Neural cell (in vitro differentiated cells): ENCODE measurements around the gene EXOC6B. TPM values are rescaled to one million over a fixed set of nuclear protein-coding genes. Genes with fewer than 3 reads are reported as not detected.

Source experiments
- H2AFZ ChIP-seq: fragments of 200-600, 300-800 bp; sonication (generic), shearing (Covaris generic); 2 replicates; pipeline ENCODE4 v1.6.0; 2014; ENCODE audit warnings: low read depth, mild to moderate bottlenecking, antibody characterized with exemption, low read length, moderate library complexity
- H3F3A ChIP-seq: fragments of 200-600 bp; shearing (Covaris generic); 2 replicates; pipeline ENCODE4 v1.6.1; 2016; ENCODE audit warnings: mild to moderate bottlenecking, moderate library complexity, mixed read lengths, antibody characterized with exemption, low read length; ENCODE audit not compliant: insufficient read depth, poor library complexity, severe bottlenecking
- H3K27ac ChIP-seq: fragments of 200-600, 300-800 bp; sonication (generic), shearing (Covaris generic); 2 replicates; pipeline ENCODE4 v1.5.1; 2014; ENCODE audit warnings: mild to moderate bottlenecking, low read length, moderate library complexity
- H3K27me3 ChIP-seq: fragments of 300-800, 200-600 bp; sonication (generic), shearing (Covaris generic); 2 replicates; pipeline ENCODE4 v1.6.0; 2014; ENCODE audit warnings: mild to moderate bottlenecking, low read depth, low read length, moderate library complexity; ENCODE audit not compliant: insufficient read depth
- H3K36me3 ChIP-seq: fragments of 300-800, 200-600 bp; sonication (generic), shearing (Covaris generic); 2 replicates; pipeline ENCODE4 v1.5.1; 2014; ENCODE audit warnings: mild to moderate bottlenecking, antibody characterized with exemption, low read length, moderate library complexity; ENCODE audit not compliant: insufficient read depth
- H3K4me2 ChIP-seq: fragments of 300-800, 200-600 bp; sonication (generic), shearing (Covaris generic); 2 replicates; pipeline ENCODE4 v1.6.0; 2014; ENCODE audit warnings: mild to moderate bottlenecking, low read length
- H3K4me3 ChIP-seq: fragments of 300-800, 200-600 bp; sonication (generic), shearing (Covaris generic); 2 replicates; pipeline ENCODE4 v1.5.1; 2014; ENCODE audit warnings: mild to moderate bottlenecking, low read length, moderate library complexity
- H3K79me2 ChIP-seq: fragments of 200-600 bp; shearing (Covaris generic); replicated peaks from 2 replicates; pipeline ENCODE4 v1.6.0; 2014; ENCODE audit warnings: mild to moderate bottlenecking, low read length, moderate library complexity; ENCODE audit not compliant: insufficient read depth
- H3K9ac ChIP-seq: fragments of 300-800, 200-600 bp; sonication (generic), shearing (Covaris generic); 2 replicates; pipeline ENCODE4 v1.6.1; 2016; ENCODE audit warnings: mild to moderate bottlenecking, low read length, mixed read lengths
- H3K9me2 ChIP-seq: fragments of 200-600 bp; shearing (Covaris generic); 2 replicates; pipeline ENCODE4 v1.6.1; 2016; ENCODE audit warnings: mild to moderate bottlenecking, low read length, mixed read lengths; ENCODE audit not compliant: insufficient read depth
- H3K9me3 ChIP-seq: fragments of 200-600, 300-800 bp; sonication (generic), shearing (Covaris generic); 2 replicates; pipeline ENCODE4 v1.6.1; 2016; ENCODE audit warnings: mild to moderate bottlenecking, mixed run types, low read length, moderate library complexity, mixed read lengths
- H4K20me1 ChIP-seq: fragments of 200-600 bp; shearing (Covaris generic); 2 replicates; pipeline ENCODE4 v1.6.1; 2016; ENCODE audit warnings: mild to moderate bottlenecking, mixed run types; ENCODE audit not compliant: insufficient read depth
- EP300 ChIP-seq: fragments of 450-650 bp; conservative IDR thresholded peaks from 2 replicates; pipeline ENCODE4 v1.6.1; 2014; ENCODE audit warnings: antibody characterized with exemption, mild to moderate bottlenecking, moderate library complexity; ENCODE audit not compliant: poor library complexity, severe bottlenecking
- EZH2 ChIP-seq: fragments of 200-600, 300-800 bp; shearing (Covaris generic), sonication (generic); IDR thresholded peaks from 2 replicates; pipeline ENCODE4 v1.6.1; 2014; ENCODE audit warnings: antibody characterized with exemption, low read length, borderline replicate concordance, mild to moderate bottlenecking; ENCODE audit not compliant: insufficient read depth, poor library complexity, severe bottlenecking
- MXI1 ChIP-seq: fragments of 450-650 bp; conservative IDR thresholded peaks from 2 replicates; pipeline ENCODE4 v1.6.1; 2014; ENCODE audit warnings: antibody characterized with exemption, mild to moderate bottlenecking; ENCODE audit not compliant: poor library complexity, severe bottlenecking
- POLR2AphosphoS5 ChIP-seq: IDR thresholded peaks from 2 replicates; pipeline ENCODE4 v1.6.1; 2012
- RAD21 ChIP-seq: fragments of 450-650 bp; conservative IDR thresholded peaks from 2 replicates; pipeline ENCODE4 v1.6.1; 2014; ENCODE audit warnings: antibody characterized with exemption, mild to moderate bottlenecking, moderate library complexity
- REST ChIP-seq: IDR thresholded peaks from 2 replicates; pipeline ENCODE4 v1.6.1; 2012; ENCODE audit warnings: borderline replicate concordance
- SMC3 ChIP-seq: fragments of 450-650 bp; conservative IDR thresholded peaks from 2 replicates; pipeline ENCODE4 v1.6.1; 2014; ENCODE audit warnings: antibody characterized with exemption, mild to moderate bottlenecking, moderate library complexity; ENCODE audit not compliant: poor library complexity
- TAF1 ChIP-seq: IDR thresholded peaks from 2 replicates; pipeline ENCODE4 v1.6.1; 2012; ENCODE audit warnings: low read depth
- polyA plus RNA-seq: library from polyadenylated mRNA; depleted of rRNA; stranded (reverse); fragments of >200 nt; gene quantifications from 2 replicates; pipeline ENCODE4 v1.2.3, GENCODE V29; 2014
- TF ChIP-seq, protein P1 (sequence below): fragments of 450-650 bp; IDR thresholded peaks from 2 replicates; pipeline ENCODE4 v1.5.1; 2014; ENCODE audit warnings: antibody characterized with exemption, mild to moderate bottlenecking, moderate library complexity; ENCODE audit not compliant: poor library complexity, severe bottlenecking

The EXOC6B gene
- polyA plus RNA-seq, 1 donor from 2014 or later, result 23.4 TPM

DNA sequence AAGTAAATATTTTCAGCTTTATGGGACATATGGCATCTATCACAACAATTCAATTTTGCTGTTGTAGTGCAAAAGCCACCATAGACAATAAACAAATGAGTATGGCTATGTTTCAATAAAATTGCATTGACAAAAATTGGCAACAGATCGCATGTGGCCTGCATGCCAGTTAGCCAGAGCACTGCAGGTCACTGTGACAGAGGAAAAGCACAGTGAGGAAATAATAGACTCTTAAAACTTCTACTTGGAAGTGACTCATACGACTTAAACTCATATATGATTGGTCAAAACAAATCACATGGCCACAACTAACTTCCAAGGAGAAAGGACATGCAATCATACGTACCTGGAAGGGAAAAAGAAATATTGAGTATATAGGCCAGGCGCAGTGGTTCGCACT, 44.4 kb downstream of the EXOC6B start:
- H3K4me3 ChIP-seq, result no peak overlapping the region
- H3K9ac ChIP-seq, result no peak overlapping the region
- H3K27me3 ChIP-seq, result no peaks in the 10 kb centered on the region
- no peaks in the 10 kb centered on the region for H3K9me2 ChIP-seq
- H3K27ac ChIP-seq, result no peak overlapping the region
- no peak overlapping the region for H3K4me2 ChIP-seq
- TF ChIP-seq, protein P1, sequence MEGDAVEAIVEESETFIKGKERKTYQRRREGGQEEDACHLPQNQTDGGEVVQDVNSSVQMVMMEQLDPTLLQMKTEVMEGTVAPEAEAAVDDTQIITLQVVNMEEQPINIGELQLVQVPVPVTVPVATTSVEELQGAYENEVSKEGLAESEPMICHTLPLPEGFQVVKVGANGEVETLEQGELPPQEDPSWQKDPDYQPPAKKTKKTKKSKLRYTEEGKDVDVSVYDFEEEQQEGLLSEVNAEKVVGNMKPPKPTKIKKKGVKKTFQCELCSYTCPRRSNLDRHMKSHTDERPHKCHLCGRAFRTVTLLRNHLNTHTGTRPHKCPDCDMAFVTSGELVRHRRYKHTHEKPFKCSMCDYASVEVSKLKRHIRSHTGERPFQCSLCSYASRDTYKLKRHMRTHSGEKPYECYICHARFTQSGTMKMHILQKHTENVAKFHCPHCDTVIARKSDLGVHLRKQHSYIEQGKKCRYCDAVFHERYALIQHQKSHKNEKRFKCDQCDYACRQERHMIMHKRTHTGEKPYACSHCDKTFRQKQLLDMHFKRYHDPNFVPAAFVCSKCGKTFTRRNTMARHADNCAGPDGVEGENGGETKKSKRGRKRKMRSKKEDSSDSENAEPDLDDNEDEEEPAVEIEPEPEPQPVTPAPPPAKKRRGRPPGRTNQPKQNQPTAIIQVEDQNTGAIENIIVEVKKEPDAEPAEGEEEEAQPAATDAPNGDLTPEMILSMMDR, result no peak
- TF ChIP-seq POLR2AphosphoS5 (no peak), EZH2 (no peak), RAD21 (no peak), MXI1 (no peak), TAF1 (no peak), SMC3 (no peak), EP300 (no peak), REST (no peak)
- no peaks in the 10 kb centered on the region for H3F3A ChIP-seq
- no peaks in the 10 kb centered on the region for H4K20me1 ChIP-seq
- no peaks in the 10 kb centered on the region for H3K79me2 ChIP-seq
- H3K9me3 ChIP-seq, result no peaks in the 10 kb centered on the region
- H2AFZ ChIP-seq, result no peak overlapping the region
- peaks cover 9% of the 10 kb centered on the region for H3K36me3 ChIP-seq

DNA sequence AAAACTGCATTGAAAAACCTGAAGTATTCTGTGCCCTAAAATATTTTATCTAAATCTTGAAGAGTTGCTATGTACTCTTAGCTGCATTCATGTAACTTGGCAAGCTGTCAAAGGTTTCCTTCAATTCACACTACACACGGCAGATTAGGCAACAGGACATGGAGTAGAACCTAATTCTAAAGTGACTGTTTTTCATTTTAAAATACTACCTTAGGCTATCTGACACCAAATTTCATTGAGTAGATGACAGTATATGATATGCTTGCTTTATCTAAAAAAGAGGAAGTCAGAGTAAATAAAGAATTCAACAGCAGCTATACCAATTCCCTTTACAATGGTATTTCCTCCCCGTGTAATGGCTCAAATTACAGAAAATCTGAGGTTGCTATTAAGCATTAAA, 45.4 kb downstream of the EXOC6B start:
- H2AFZ ChIP-seq, result no peak overlapping the region
- H4K20me1 ChIP-seq, result no peaks in the 10 kb centered on the region
- H3K79me2 ChIP-seq, result no peaks in the 10 kb centered on the region
- H3K4me3 ChIP-seq, result no peak overlapping the region
- H3F3A ChIP-seq, result no peaks in the 10 kb centered on the region
- H3K9ac ChIP-seq, result no peak overlapping the region
- H3K27me3 ChIP-seq, result no peaks in the 10 kb centered on the region
- H3K9me3 ChIP-seq, result no peaks in the 10 kb centered on the region
- H3K4me2 ChIP-seq, result no peak overlapping the region
- no peaks in the 10 kb centered on the region for H3K9me2 ChIP-seq
- no peak for TF ChIP-seq EP300
- H3K27ac ChIP-seq, result no peak overlapping the region
- H3K36me3 ChIP-seq, result peaks cover 9% of the 10 kb centered on the region

- TF ChIP-seq MXI1, result no peak
- TF ChIP-seq POLR2AphosphoS5, result no peak
- no peak for TF ChIP-seq EP300
- TF ChIP-seq SMC3, result no peak
- no peak for TF ChIP-seq RAD21
- no peak for TF ChIP-seq EZH2
- no peak for TF ChIP-seq TAF1
- TF ChIP-seq, protein P1, result no peak
- no peak for TF ChIP-seq REST
- H3K27ac ChIP-seq, result no peak overlapping the region
- H3K9me3 ChIP-seq, result no peaks in the 10 kb centered on the region
- H3K9me2 ChIP-seq, result no peaks in the 10 kb centered on the region
- no peaks in the 10 kb centered on the region for H3K27me3 ChIP-seq
- peaks cover 9% of the 10 kb centered on the region for H3K36me3 ChIP-seq
- no peak overlapping the region for H3K4me3 ChIP-seq
- H3F3A ChIP-seq, result no peaks in the 10 kb centered on the region
- no peak overlapping the region for H2AFZ ChIP-seq
- H3K9ac ChIP-seq, result no peak overlapping the region
- no peaks in the 10 kb centered on the region for H3K79me2 ChIP-seq
- no peak overlapping the region for H3K4me2 ChIP-seq
- H4K20me1 ChIP-seq, result no peaks in the 10 kb centered on the region
Measured at GRCh38 chr2:72779495-72779894, 46.3 kb downstream of the EXOC6B start.
